ENCODE results near the gene E2F4. TPM values are rescaled to one million over a fixed set of nuclear protein-coding genes. Genes with fewer than 3 reads are reported as not detected.

E2F4 gene
- total and polyA plus RNA-seq, 2 of the 13 experiments (the other 11 are each of a cell fraction or from before 2014, with no cell fraction given) = 84.8 to 91.2 TPM

GRCh38 chr16:67155295-67156142 is 36.4 kb upstream of the E2F4 start (continued):
- TF ChIP-seq TIGD3 (CRISPR knock-in tag; IDR thresholded peaks at IDR 0.05; ENCODE audit: borderline replicate concordance) (no peak), IRX3 (CRISPR knock-in tag; IDR thresholded peaks at IDR 0.05; ENCODE audit: borderline replicate concordance, low read depth) (no peak; the same call in 1 of the 2 replicates), KLF12 (CRISPR knock-in tag; IDR thresholded peaks at IDR 0.05; ENCODE audit: borderline replicate concordance) (0 out of 2 replicates have a peak, but pooled peaks have one; percentile 70), HNF4G (IDR thresholded peaks at IDR 0.05; ENCODE audit: borderline replicate concordance, low read depth, low read length) (no peak), HNF4G (CRISPR knock-in tag; IDR thresholded peaks at IDR 0.05; ENCODE audit: borderline replicate concordance, low read depth) (no peak), SIX4 (CRISPR knock-in tag; IDR thresholded peaks at IDR 0.05) (peak; percentile 32; the same call in 1 of the 2 replicates), FIP1L1 (IDR thresholded peaks at IDR 0.05; ENCODE audit: borderline replicate concordance, insufficient read depth, low read depth, low read length) (no peak), KAT7 (CRISPR knock-in tag; IDR thresholded peaks at IDR 0.05; ENCODE audit: borderline replicate concordance) (no peak), BCL3 (CRISPR knock-in tag; IDR thresholded peaks at IDR 0.05) (peak; percentile 43; the same call in 1 of the 2 replicates), NCOA2 (CRISPR knock-in tag; IDR thresholded peaks at IDR 0.05) (no peak), U2AF2 (IDR thresholded peaks at IDR 0.05; ENCODE audit: low read depth, low read length) (no peak), SALL2 (CRISPR knock-in tag; IDR thresholded peaks at IDR 0.05) (peak; percentile 90), ZNF547 (CRISPR knock-in tag; IDR thresholded peaks at IDR 0.05) (no peak; the same call in 1 of the 2 replicates), U2AF1 (optimal IDR thresholded peaks at IDR 0.05; ENCODE audit: low read depth, low read length) (no peak), ZNF546 (CRISPR knock-in tag; conservative IDR thresholded peaks at IDR 0.05) (0 out of 2 replicates have a peak, but pooled peaks have one; percentile 41), ZSCAN21 (CRISPR knock-in tag; IDR thresholded peaks at IDR 0.05; ENCODE audit: borderline replicate concordance) (peak; percentile 89; the same call in 1 of the 2 replicates), HDAC6 (IDR thresholded peaks at IDR 0.05; ENCODE audit: low read depth, low read length) (no peak), ZNF761 (CRISPR knock-in tag; conservative IDR thresholded peaks at IDR 0.05) (no peak), ZNF138 (CRISPR knock-in tag; IDR thresholded peaks at IDR 0.05; ENCODE audit: low read depth) (no peak), ZNF569 (CRISPR knock-in tag; IDR thresholded peaks at IDR 0.05; ENCODE audit: borderline replicate concordance) (no peak), ZNF564 (CRISPR knock-in tag; IDR thresholded peaks at IDR 0.05) (no peak; the same call in 1 of the 2 replicates), HDAC2 (CRISPR knock-in tag; IDR thresholded peaks at IDR 0.05) (no peak)
- TF ChIP-seq, protein P1, sequence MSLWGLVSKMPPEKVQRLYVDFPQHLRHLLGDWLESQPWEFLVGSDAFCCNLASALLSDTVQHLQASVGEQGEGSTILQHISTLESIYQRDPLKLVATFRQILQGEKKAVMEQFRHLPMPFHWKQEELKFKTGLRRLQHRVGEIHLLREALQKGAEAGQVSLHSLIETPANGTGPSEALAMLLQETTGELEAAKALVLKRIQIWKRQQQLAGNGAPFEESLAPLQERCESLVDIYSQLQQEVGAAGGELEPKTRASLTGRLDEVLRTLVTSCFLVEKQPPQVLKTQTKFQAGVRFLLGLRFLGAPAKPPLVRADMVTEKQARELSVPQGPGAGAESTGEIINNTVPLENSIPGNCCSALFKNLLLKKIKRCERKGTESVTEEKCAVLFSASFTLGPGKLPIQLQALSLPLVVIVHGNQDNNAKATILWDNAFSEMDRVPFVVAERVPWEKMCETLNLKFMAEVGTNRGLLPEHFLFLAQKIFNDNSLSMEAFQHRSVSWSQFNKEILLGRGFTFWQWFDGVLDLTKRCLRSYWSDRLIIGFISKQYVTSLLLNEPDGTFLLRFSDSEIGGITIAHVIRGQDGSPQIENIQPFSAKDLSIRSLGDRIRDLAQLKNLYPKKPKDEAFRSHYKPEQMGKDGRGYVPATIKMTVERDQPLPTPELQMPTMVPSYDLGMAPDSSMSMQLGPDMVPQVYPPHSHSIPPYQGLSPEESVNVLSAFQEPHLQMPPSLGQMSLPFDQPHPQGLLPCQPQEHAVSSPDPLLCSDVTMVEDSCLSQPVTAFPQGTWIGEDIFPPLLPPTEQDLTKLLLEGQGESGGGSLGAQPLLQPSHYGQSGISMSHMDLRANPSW (CRISPR knock-in tag; IDR thresholded peaks at IDR 0.05; ENCODE audit: borderline replicate concordance) = no peak
- TF ChIP-seq, protein P2, sequence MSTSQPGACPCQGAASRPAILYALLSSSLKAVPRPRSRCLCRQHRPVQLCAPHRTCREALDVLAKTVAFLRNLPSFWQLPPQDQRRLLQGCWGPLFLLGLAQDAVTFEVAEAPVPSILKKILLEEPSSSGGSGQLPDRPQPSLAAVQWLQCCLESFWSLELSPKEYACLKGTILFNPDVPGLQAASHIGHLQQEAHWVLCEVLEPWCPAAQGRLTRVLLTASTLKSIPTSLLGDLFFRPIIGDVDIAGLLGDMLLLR (CRISPR knock-in tag; IDR thresholded peaks at IDR 0.05) = peak; percentile 90; the same call in 1 of the 2 replicates
